Panc1 (cell line): ENCODE data around the gene FZD4.

Experiments used
- CTCF ChIP-seq: fragments of 450-650 bp; IDR thresholded peaks from 2 replicates; pipeline ENCODE4 v1.5.1; 2017; ENCODE audit warnings: mild to moderate bottlenecking
- POLR2AphosphoS5 ChIP-seq: IDR thresholded peaks from 2 replicates; pipeline ENCODE4 v1.6.1; 2012; ENCODE audit warnings: mild to moderate bottlenecking, low read depth, low read length, moderate library complexity
- SIN3A ChIP-seq: IDR thresholded peaks from 2 replicates; pipeline ENCODE4 v1.6.1; 2012; ENCODE audit warnings: low read depth, mild to moderate bottlenecking, low read length, moderate library complexity, borderline replicate concordance; ENCODE audit not compliant: insufficient read depth

GRCh38 chr11:87002918-87003317, 47.7 kb upstream of the FZD4 start:
- TF ChIP-seq CTCF (no peak), POLR2AphosphoS5 (no peak), SIN3A (no peak)
